RCC 7860 (cell line): ENCODE measurements around the gene L3MBTL4.

Experiments used
- DNase-seq: peaks from one replicate; pipeline ENCODE4 v3.0.0-alpha.2; 2015; ENCODE audit warnings: low spot score
- FAIRE-seq: peaks from 2 replicates; lab custom pipeline; 2012; peaks lifted over from hg19 to GRCh38; lab: Jason Lieb, UNC

The L3MBTL4 gene

DNA sequence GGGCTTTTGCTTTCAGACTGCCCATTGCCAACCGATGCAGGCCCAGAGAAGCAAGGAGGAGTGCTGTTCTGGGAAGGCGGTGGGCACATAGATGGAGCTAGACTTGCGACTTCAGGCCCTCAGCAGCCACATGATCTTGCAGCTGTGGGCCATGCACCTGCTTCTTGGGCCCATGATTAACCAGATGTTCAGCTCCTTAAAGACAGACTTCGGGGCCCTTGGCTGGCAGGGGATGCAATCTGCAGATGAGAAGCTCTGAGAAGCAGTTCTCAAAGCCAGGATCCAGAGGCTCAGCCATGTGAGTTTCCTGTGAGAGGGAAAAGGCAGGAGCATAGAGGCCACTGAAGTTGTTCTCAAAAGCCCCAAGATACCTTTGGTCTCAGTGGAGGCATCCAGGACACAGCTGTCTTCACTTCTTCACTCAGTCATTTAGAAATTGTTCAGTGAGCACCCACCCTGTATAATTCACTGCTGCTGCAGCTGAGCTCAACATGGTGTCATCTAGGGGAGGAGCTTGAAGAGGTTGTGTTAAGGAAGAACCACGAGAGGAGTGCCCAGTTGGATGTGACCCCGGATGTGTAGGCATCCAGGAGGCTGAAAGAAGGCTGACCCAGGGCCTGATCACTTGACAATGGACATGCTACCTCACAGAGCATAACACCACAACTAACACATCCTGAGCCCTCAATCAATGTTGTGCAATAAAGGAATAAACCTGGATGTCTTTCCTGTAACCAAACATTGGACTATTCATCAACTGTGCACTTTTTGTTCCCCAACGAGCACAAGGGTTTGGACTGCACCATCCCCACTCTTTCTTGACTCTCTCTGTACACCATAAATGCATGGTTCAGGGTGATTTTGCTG, 474.7 kb downstream of the L3MBTL4 start:
- DNase-seq (no peak), FAIRE-seq (no peak)

DNA sequence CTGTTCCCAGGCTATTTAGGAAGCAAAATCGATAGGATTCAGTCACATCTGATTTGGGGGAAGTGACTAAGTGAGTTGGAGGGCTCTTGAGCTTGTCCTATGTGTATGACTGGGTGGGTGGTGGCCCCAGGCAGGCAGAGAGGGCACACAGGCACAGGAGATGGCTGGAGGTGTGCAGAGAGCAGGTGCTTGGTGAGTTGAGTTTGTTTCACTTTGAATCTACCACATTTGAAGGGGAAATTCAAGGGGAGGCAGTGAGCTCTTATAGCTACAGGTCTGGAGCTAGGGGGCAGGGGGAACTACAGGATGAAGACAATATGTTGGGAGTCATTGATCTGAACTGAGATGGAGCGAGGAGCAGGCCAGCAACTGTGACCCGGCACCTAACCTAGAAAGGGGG, 476.9 kb downstream of the L3MBTL4 start:
- DNase-seq (no peak), FAIRE-seq (no peak)

DNA sequence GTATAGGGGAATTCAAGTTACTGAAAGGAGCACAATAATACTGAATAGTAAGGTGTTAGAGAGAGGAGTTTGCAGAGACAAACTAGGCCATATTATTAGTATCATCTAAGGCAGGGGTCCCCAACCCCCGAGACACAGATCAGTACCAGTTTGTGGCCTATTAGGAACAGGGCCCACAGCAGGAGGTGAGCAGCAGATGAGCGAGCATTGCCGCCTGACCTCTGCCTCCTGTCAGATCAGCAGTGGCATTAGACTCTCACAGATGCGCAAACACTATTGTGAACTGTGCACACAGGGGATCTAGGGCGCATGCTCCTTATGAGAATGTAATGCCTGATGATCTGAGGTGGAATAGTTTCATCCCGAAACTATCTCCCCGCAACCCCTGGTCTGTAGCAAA, 477.6 kb downstream of the L3MBTL4 start:
- DNase-seq = no peak
- no peak for FAIRE-seq

DNA sequence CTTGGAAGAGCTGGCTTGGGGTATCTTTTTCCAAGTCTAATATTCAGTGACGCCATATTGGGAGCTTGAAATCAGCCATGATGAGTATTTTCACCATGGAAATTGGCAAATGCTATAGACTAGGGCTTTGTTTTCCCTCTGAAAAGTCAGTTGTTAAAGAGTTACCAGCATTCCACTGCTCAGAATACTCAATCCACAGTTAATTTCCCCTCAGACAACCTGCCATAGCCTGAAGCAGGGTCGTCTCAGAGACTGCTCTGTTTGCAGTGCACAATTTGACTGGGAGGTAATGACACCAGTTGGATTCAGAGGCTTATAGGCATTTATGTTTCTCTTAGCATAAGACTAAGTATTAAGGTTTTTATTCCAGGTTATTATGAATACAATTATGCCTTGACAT, 483.9 kb downstream of the L3MBTL4 start:
- no peak for FAIRE-seq
- DNase-seq = no peak

DNA sequence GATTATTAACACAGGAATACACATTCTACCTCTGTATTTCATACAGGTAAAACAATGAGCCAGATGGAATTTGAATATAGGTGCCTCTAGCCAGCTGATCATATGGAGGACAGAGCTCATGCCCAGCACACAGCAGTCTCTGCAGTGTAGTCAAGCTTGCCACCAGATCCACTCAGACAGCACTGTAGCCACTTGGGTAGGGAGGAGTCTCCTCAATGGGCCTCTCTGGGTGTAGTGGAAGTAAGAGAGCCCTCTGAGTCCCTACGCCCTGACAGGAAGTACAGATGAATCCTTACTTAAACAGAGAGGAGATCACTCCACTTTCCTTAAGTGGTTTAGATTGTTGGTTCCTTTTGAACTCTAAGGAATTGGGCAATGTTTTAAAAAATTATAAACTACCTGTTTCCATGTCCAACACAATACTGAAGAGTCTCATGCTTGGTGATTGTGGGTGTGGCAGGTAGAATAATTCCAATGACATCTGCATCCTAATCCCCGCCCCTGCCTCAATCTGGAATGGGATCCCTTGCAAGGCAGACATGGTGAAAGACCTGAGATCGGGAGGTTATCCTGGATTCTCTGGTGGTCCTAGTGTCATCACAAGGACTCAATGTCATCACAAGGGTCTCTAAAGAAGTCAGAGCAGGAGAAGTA, 496.4 kb downstream of the L3MBTL4 start:
- no peak for DNase-seq
- no peak for FAIRE-seq

DNA sequence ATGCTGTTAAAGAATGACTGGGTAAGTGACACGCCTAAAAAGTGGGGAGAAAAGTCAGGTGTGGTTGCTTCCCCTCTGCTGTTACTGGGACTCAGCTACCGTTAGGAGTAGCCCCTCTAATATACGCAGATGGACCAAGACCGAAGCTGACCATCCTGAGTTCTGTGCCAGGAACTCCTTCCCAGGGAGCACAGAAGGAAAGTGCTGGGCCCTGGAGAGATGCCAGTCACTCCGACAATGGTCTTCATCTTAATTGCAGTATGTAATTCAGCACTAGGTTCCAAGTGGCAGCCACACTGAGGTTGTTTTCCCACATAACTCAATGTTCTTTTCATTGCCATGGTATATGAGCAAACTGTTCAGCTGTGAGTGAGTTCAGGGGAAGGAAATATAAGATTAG, 499.8 kb downstream of the L3MBTL4 start:
- no peak for FAIRE-seq

DNA sequence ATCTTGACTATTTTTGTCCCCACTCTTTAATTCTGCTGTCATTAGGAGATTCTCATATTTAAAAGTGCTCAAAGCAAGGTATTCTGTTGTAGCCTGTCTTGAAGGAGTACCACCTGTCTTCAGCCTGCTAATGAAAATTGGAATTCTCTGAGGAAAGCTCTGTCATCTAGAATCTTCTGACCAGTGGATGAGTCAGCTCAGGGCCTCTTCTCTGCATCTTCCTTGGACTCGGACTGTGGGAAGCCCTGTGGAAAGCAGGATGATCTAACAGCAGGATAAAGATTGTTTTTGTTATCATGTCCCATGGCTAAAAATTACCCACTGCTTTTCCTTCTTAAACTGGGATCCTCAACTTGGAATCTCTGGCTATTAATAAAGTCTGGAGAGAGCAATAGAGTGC, 500.7 kb downstream of the L3MBTL4 start:
- no peak for FAIRE-seq
- no peak for DNase-seq

More for the DNA sequence above, 499.8 kb downstream of the L3MBTL4 start:
- no peak for DNase-seq

DNA sequence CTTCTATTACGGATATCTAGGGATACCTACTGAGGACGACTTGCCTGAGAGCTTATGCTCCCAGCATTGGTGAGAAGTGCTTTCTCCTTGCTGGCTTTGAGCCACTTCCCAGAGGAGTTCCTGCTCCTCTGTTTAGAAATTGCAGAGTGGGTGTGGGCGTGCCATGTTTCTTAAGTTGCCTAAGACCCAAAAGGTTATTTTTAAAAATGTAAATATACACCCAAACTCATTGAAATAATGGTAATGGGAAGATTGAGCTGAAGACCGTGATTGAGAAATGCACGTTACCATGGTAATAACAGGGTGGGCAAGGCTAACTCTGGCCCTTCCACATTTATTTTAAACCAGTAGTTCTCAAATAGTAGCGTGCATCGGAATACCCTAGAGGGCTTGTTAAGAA, 502.1 kb downstream of the L3MBTL4 start:
- FAIRE-seq (no peak), DNase-seq (no peak)

DNA sequence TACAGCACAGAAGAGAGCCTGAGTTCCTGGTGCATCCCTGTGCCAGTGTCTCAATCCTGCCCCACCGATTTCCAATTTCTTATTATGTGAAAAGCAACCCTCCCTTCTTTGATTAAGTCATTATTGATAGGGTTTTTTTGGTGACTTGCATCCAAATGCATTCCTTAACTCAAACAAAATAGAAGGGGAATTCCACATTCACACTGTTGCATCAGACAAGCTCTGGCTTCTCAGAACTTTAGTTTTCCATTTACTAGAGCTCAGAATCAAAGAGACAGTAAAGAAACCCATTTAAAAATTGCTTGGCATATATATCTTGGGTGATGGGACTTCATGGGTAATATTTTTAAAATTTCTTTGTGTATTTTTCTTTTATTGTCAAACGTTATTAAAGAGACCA, 505.6 kb downstream of the L3MBTL4 start:
- no peak for DNase-seq
- no peak for FAIRE-seq
